HG02763 (cell line): Measurements from ENCODE around the gene PHF12.

Experiments used
- ATAC-seq: cut with Tn5 transposase; IDR thresholded peaks from one replicate; pipeline ENCODE4 v1.9.1; 2021; ENCODE audit warnings: mild to moderate bottlenecking, moderate library complexity; ENCODE audit not compliant: unreplicated experiment

The PHF12 gene

DNA sequence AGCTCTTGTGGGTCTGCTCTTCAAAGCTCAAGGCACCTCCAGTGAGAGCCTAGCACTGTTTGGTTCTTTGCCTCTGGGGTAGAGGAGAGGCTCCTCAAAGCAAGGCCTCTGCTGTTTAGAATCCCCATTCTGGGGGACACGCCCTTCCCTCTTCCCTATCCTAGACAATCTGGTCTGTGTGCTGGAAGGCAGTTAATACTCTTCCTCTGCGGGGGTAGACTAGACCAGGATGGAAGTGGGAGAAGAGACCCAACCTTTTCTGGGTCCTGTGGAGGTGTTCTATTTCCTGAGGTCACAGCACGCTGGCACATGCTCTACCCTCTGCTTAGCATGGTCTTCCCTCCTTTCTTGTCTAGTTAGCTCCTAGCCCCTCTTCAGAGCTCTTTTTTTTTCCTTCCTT is 88.8 kb downstream of the PHF12 start:
- no peak for ATAC-seq

DNA sequence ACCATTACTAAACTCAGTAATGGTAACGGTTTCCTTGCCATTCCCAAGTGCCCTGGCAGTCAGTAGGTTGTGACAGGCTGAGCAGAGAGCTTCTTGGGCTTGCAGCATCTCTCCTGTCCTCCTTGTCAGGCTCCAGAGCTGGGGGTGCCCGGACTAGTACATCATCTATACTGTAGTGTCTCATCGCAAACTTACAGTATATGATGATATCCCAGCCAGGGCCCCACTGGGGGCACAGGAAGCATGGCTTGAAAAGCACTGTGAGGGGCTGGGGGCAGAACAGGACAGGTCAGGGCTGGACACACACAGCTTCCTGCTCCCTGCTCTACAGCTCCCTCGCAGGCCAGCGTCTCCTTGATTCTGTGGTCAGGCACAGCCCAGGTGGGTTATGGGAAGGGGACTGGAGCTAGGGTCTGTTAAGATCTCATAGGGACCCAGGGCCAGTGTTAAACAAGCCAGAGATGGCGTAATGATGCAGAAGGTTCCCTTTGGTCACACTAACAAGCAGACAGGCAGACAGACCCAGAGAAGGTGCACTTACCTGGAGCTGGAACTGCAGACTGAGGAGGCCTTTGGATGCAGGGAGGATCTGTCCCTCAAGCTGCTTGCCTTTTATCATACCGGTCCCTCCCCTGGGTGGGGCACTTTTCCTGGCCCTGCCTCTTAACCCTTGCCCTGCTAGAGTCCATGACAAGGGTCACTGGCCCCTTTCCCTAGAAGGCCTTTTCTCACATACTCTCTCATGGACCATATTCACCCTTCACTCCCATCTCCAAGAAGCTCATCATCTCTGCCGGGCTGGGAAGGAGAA is 89.7 kb downstream of the PHF12 start:
- ATAC-seq = no peak

DNA sequence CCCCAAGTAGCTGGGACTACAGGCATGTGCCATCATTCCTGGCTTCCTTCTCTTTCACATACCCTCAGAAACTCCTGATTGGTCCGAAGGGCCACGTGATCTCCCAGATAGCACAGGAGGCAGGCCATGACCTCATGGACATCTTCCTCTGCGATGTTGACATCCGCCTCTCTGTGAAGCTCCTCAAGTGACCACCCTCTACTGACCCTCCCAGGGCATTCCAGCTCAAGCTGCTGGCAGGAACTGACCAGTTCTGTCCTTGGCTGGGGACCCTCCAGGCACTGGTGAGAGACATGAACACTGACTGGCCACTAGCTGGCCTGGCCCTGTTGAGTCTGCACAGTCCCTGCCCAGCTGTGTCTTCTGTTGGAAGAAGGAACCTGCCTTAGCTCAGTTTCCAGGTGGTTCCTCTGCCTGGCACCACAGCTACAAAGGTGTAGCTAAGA is 90.9 kb downstream of the PHF12 start:
- ATAC-seq = no peak

DNA sequence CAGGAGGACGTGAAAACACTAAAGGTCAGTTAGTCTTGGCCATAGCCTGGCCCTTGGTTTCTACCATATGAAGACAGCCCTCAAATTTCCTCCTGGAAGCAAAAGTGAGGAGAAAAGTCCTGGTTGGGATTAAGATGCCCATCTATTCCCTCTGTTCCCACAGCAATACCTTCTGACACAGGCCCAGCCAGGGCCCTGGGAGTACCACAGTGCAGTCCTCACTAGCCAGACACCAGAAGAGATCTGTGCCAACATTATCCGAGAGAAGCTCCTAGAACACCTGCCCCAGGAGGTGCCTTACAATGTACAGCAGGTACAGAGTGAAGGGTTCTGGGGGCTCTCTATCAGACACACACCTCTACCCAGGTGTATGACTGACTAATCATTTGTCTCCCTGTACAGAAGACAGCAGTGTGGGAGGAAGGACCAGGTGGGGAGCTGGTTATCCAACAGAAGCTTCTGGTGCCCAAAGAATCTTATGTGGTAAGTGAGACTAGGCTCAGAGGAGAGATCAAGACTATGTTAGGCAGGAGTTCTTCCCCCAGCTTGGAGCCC is 92.4 kb downstream of the PHF12 start:
- ATAC-seq = no peak

DNA sequence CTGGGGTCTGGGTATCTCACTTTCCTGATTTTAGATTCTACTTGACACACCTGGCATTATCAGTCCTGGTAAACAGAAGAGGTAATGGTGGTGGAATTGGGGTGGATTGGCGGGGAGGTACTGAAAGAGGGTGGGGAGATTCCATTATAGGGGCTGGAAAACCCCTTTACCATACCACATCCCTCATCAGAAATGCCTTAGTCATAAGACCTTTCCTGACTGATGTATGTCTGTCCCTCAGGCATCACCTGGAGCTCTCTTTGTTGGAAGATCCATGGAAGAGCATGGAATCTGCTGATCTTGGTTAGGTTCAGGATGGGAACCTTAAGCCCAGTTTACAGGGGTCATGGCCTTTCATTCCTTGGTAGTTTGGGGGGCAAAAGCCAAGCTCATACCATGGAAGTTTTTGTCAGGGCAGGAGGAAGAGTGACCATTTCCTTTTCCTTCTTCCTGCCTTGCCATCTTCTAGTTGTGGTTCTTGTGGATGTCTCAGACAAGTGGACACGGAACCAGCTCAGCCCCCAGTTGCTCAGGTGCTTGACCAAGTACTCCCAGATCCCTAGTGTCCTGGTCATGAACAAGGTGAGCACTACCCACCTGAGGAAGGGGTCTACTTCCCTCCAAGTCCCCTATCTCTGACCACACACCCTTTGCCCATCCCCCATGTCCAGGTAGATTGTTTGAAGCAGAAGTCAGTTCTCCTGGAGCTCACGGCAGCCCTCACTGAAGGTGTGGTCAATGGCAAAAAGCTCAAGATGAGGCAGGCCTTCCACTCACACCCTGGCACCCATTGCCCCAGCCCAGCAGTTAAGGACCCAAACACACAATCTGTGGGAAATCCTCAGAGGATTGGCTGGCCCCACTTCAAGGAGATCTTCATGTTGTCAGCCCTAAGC is 93.2 kb downstream of the PHF12 start:
- ATAC-seq = no peak

DNA sequence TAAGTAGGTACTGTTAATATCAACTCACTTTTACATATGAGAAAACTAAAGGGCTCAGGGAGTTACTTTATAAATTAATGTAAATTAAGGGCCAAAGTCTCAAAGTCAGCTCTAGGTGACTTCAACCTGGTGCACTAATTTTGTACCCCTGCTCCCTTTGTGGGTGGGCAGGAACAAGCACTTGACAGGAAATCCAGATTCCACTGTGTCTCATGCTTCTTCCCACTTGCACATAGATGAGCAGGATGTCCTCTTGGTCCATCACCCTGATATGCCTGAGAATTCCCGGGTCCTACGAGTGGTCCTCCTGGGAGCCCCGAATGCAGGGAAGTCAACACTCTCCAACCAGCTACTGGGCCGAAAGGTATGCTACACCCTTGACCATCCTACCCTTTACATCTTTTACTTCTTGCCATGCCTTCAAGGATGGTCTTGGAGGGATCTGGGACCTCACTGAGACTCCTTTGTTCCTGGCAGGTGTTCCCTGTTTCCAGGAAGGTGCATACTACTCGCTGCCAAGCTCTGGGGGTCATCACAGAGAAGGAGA is 95.2 kb downstream of the PHF12 start:
- ATAC-seq = no peak

DNA sequence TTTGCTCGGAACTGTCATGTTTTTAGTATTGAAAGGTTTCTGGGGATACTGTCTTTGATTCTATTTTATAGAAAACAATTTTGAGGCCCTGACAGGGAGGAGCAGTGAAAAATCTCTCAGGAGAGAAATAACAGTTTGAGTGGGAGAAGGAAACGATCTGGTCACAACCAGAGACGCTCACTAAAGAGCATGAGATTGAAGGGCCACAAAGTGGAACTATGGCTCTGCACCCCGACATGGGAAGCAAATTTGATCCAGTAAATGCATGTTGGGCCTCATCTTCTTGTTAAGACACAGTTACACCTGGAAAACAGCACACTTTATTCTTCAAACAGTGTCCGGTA is 96.0 kb downstream of the PHF12 start:
- ATAC-seq = no peak
